BLaER1 (cell line): Measurements from ENCODE around the gene CDC14A.

Experiments used
- H3K27ac ChIP-seq: shearing (Covaris generic); formaldehyde crosslinking; 2 replicates; pipeline ENCODE4 v1.8.1; 2022
- H3K27me3 ChIP-seq: shearing (Covaris generic); formaldehyde crosslinking; 2 replicates; pipeline ENCODE4 v1.8.1; 2022
- H3K36me3 ChIP-seq: shearing (Covaris generic); formaldehyde crosslinking; 2 replicates; pipeline ENCODE4 v1.8.1; 2022
- H3K4me1 ChIP-seq: shearing (Covaris generic); formaldehyde crosslinking; 2 replicates; pipeline ENCODE4 v1.8.1; 2022
- H3K4me2 ChIP-seq: shearing (Covaris generic); formaldehyde crosslinking; 2 replicates; pipeline ENCODE4 v1.8.1; 2022
- H3K4me3 ChIP-seq: shearing (Covaris generic); formaldehyde crosslinking; 2 replicates; pipeline ENCODE4 v1.8.1; 2022
- H3K9ac ChIP-seq: shearing (Covaris generic); formaldehyde crosslinking; 2 replicates; pipeline ENCODE4 v1.8.1; 2022
- H3K9me3 ChIP-seq: shearing (Covaris generic); formaldehyde crosslinking; 2 replicates; pipeline ENCODE4 v1.8.1; 2022
- H4K20me1 ChIP-seq: shearing (Covaris generic); formaldehyde crosslinking; 2 replicates; pipeline ENCODE4 v1.8.1; 2022
- Cebpa-rat ChIP-seq: shearing (Covaris generic); IDR thresholded peaks from 2 replicates; pipeline ENCODE4 v1.8.1; 2022

The CDC14A gene

GRCh38 chr1:100348549-100349144 lies 3.7 kb upstream of the CDC14A start:
- Histone ChIP-seq H3K9ac (no peak overlapping the region), H3K9me3 (no peaks in the 10 kb centered on the region), H3K27ac (no peak overlapping the region), H4K20me1 (no peaks in the 10 kb centered on the region), H3K4me3 (no peak overlapping the region), H3K27me3 (no peaks in the 10 kb centered on the region), H3K4me1 (peaks cover 13% of the 10 kb centered on the region), H3K4me2 (no peak overlapping the region), H3K36me3 (no peaks in the 10 kb centered on the region)
- TF ChIP-seq Cebpa-rat: no peak

GRCh38 chr1:100349246-100349645 lies 3.1 kb upstream of the CDC14A start:
- no peaks in the 10 kb centered on the region for H3K27me3 ChIP-seq
- no peak for TF ChIP-seq Cebpa-rat
- no peak overlapping the region for H3K4me2 ChIP-seq
- no peak overlapping the region for H3K27ac ChIP-seq
- H3K9ac ChIP-seq: no peak overlapping the region
- H3K36me3 ChIP-seq: no peaks in the 10 kb centered on the region
- H3K4me3 ChIP-seq: no peak overlapping the region
- H3K4me1 ChIP-seq: peaks cover 19% of the 10 kb centered on the region
- no peaks in the 10 kb centered on the region for H3K9me3 ChIP-seq
- no peaks in the 10 kb centered on the region; the same call in 1 of the 2 replicates for H4K20me1 ChIP-seq

GRCh38 chr1:100350787-100351094 lies 1.6 kb upstream of the CDC14A start:
- H3K36me3 ChIP-seq: peaks cover 5% of the 10 kb centered on the region; the same call in 1 of the 2 replicates
- no peak for TF ChIP-seq Cebpa-rat

GRCh38 chr1:100351095-100351887 lies 1.0 kb upstream of the CDC14A start:
- no peaks in the 10 kb centered on the region for H3K27me3 ChIP-seq
- H3K9ac ChIP-seq: peak overlapping the region; percentile 90
- H3K4me2 ChIP-seq: peak overlapping the region; percentile 78
- H3K4me3 ChIP-seq: peak overlapping the region; percentile 100
- peak overlapping the region; percentile 91 for H3K27ac ChIP-seq
- H3K4me1 ChIP-seq: peaks cover 39% of the 10 kb centered on the region
- H3K36me3 ChIP-seq: peaks cover 11% of the 10 kb centered on the region; the same call in 1 of the 2 replicates
- no peaks in the 10 kb centered on the region for H3K9me3 ChIP-seq
- peaks cover 15% of the 10 kb centered on the region; the same call in 1 of the 2 replicates for H4K20me1 ChIP-seq
- no peak for TF ChIP-seq Cebpa-rat

More at GRCh38 chr1:100350787-100351094, 1.6 kb upstream of the CDC14A start:
- Histone ChIP-seq H3K4me2 (peak overlapping the region; percentile 78), H3K9me3 (no peaks in the 10 kb centered on the region), H3K27ac (peak overlapping the region; percentile 91; the same call in 1 of the 2 replicates), H4K20me1 (peaks cover 12% of the 10 kb centered on the region; the same call in 1 of the 2 replicates), H3K27me3 (no peaks in the 10 kb centered on the region), H3K9ac (peak overlapping the region; percentile 90), H3K4me1 (peaks cover 34% of the 10 kb centered on the region), H3K4me3 (peak overlapping the region; percentile 100)

GRCh38 chr1:100353071-100353801 lies 930 bp downstream of the CDC14A start:
- H3K9me3 ChIP-seq: no peaks in the 10 kb centered on the region
- peak overlapping the region; percentile 91 for H3K4me2 ChIP-seq
- H3K4me1 ChIP-seq: peaks cover 54% of the 10 kb centered on the region
- H4K20me1 ChIP-seq: peaks cover 15% of the 10 kb centered on the region
- no peak for TF ChIP-seq Cebpa-rat
- peak overlapping the region; percentile 91 for H3K27ac ChIP-seq
- peak overlapping the region; percentile 90 for H3K9ac ChIP-seq
- H3K36me3 ChIP-seq: peaks cover 13% of the 10 kb centered on the region; the same call in 1 of the 2 replicates
- H3K4me3 ChIP-seq: peak overlapping the region; percentile 100
- H3K27me3 ChIP-seq: no peaks in the 10 kb centered on the region

- Histone ChIP-seq H3K27me3 (no peaks in the 10 kb centered on the region), H4K20me1 (peaks cover 17% of the 10 kb centered on the region), H3K9ac (peak overlapping the region; percentile 90), H3K36me3 (peaks cover 16% of the 10 kb centered on the region), H3K27ac (no peak overlapping the region), H3K9me3 (no peaks in the 10 kb centered on the region), H3K4me1 (peaks cover 57% of the 10 kb centered on the region), H3K4me3 (peak overlapping the region; percentile 100), H3K4me2 (peak overlapping the region; percentile 91)
- no peak for TF ChIP-seq Cebpa-rat
Observed at GRCh38 chr1:100353988-100354387, 1.7 kb downstream of the CDC14A start.

GRCh38 chr1:100354971-100355394 lies 2.7 kb downstream of the CDC14A start:
- Histone ChIP-seq H3K4me3 (no peak overlapping the region), H3K4me1 (peaks cover 61% of the 10 kb centered on the region), H4K20me1 (peaks cover 21% of the 10 kb centered on the region), H3K9ac (peak overlapping the region; percentile 4; the same call in 1 of the 2 replicates), H3K9me3 (no peaks in the 10 kb centered on the region), H3K27ac (no peak overlapping the region), H3K27me3 (no peaks in the 10 kb centered on the region), H3K4me2 (peak overlapping the region; percentile 91), H3K36me3 (peaks cover 23% of the 10 kb centered on the region)
- TF ChIP-seq Cebpa-rat: no peak

GRCh38 chr1:100358210-100358609 lies 5.9 kb downstream of the CDC14A start:
- H3K4me3 ChIP-seq: no peak overlapping the region
- H3K9ac ChIP-seq: no peak overlapping the region
- H4K20me1 ChIP-seq: peaks cover 21% of the 10 kb centered on the region
- H3K36me3 ChIP-seq: peaks cover 49% of the 10 kb centered on the region
- no peak overlapping the region for H3K27ac ChIP-seq
- peaks cover 55% of the 10 kb centered on the region for H3K4me1 ChIP-seq
- peaks cover 4% of the 10 kb centered on the region; the same call in 1 of the 2 replicates for H3K9me3 ChIP-seq
- no peak for TF ChIP-seq Cebpa-rat
- H3K27me3 ChIP-seq: no peaks in the 10 kb centered on the region
- H3K4me2 ChIP-seq: no peak overlapping the region

- Histone ChIP-seq H3K27ac (no peak overlapping the region), H3K9ac (no peak overlapping the region), H3K4me2 (no peak overlapping the region), H3K4me3 (no peak overlapping the region), H3K4me1 (peaks cover 48% of the 10 kb centered on the region), H3K36me3 (peaks cover 55% of the 10 kb centered on the region), H3K27me3 (no peaks in the 10 kb centered on the region), H3K9me3 (peaks cover 4% of the 10 kb centered on the region; the same call in 1 of the 2 replicates), H4K20me1 (peaks cover 21% of the 10 kb centered on the region)
- TF ChIP-seq Cebpa-rat: no peak
Observed at GRCh38 chr1:100359139-100359538, 6.8 kb downstream of the CDC14A start.
